Activated effector memory CD4-positive, alpha-beta T cell treated with anti-CD3 and anti-CD28 coated beads, Interleukin-2, amount 50 U/mL, for 16 hours (primary cell): Measurements from ENCODE around the gene MMP25.

Experiments used
- DNase-seq: peaks from one replicate; pipeline ENCODE4 v3.0.0-alpha.2; 2020

The MMP25 gene

DNA sequence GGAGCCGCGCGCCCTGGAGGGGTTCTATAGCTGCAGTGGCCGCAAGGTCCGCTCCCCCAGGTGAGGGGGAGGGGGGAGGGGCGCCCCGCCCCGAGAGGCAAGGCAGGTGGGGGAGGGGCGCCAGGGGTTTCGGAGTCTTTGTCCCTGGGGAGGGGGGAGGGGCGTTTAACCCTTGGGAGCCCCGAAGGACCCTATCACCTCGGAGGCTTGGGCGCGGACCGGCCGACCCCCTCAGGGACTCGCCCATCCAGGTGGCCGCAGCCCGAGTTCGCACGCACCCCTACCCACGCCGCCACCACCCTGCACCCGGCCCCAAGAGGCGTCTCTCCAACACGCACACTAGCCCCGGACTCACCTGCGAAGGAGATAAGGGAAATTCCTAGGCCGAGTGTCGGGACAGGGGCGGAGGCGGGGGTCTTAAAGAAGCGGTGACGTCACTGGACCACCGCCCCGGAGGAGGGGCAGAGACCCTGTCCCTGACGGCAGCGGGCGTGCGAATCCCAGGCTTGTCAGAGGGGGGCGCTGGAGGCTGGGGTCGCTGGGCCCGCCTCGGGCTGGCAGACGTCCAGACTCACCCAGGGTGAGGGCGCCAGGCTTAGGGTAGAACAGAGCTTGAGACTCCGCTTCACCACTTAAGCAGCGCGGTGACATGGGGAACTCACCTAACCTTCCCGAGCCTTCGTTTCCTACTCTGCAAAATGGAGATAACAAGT lies 28.4 kb upstream of the MMP25 start, which contains the start of gene CLDN6:
TSS of gene CLDN6 (minus strand) at position 390 of the 713 bp plus-strand sequence. CDS start 2,162 bp downstream, outside the sequence.
- peak; percentile 75 for DNase-seq

DNA sequence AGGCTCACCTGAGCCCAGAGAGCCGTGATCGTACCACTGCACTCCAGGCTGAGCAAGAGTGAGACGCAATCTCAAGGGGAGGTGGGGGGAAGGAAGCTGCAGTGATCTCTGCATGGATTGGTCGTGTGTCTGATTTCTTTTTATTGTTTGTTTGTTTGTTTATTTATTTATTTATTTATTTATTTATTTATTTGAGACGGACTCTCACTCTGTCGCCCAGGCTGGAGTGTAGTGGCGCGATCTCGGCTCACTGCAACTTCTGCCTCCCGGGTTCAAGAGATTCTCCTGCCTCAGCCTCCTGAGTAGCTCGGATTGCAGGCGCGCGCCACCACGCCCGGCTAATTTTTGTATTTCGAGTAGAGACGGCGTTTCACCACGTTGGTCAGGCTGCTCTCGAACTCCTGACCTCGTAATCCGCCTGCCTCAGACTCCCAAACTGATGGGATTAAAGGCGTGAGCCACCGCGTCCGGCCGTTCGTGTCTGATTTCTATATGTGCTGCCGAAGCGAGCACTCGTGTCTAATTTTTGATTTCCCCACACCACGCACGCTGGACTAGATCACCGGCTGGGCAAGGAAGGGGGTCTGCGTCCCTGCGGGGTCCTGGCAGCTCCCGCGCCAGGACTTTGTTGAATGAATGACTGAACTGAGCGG lies 26.6 kb upstream of the MMP25 start:
- no peak for DNase-seq

DNA sequence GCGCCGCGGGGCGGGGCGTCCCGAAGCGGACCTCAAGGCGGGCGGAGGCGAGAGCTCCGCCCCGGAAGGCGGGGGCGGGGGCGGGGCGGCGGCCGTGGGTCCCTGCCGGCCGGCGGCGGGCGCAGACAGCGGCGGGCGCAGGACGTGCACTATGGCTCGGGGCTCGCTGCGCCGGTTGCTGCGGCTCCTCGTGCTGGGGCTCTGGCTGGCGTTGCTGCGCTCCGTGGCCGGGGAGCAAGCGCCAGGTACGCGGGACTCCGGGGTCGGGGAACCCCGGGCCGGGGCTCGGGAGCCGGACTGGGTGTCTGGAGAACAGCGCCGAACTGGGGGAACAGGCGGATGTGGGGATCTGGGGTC lies 26.1 kb upstream of the MMP25 start, which contains the start of gene TNFRSF12A:
TSS of gene TNFRSF12A (plus strand) at position 122 of the 357 bp plus-strand sequence. CDS start at position 152, 30 bp downstream.
- peak; percentile 89 for DNase-seq

GRCh38 chr16:3020604-3021448 lies 25.5 kb upstream of the MMP25 start:
- DNase-seq = peak; percentile 88

DNA sequence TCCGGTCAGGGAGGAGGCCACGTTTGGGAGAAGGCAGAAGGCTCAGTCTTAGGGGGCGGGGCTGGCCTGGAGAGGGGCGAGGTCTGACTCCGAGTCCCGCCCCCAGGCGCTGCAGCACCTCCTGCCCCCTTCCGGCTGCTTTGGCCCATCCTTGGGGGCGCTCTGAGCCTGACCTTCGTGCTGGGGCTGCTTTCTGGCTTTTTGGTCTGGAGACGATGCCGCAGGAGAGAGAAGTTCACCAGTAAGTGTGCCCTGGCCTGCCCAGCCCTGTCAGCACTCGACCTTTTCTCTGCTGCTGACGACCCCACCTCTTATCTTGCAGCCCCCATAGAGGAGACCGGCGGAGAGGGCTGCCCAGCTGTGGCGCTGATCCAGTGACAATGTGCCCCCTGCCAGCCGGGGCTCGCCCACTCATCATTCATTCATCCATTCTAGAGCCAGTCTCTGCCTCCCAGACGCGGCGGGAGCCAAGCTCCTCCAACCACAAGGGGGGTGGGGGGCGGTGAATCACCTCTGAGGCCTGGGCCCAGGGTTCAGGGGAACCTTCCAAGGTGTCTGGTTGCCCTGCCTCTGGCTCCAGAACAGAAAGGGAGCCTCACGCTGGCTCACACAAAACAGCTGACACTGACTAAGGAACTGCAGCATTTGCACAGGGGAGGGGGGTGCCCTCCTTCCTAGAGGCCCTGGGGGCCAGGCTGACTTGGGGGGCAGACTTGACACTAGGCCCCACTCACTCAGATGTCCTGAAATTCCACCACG lies 24.7 kb upstream of the MMP25 start:
- DNase-seq = peak; percentile 93

GRCh38 chr16:3022208-3022683 lies 24.1 kb upstream of the MMP25 start:
- peak; percentile 96 for DNase-seq

- no peak for DNase-seq
Observed at GRCh38 chr16:3022684-3023414, 23.5 kb upstream of the MMP25 start.

- DNase-seq = peak; percentile 76
Observed at GRCh38 chr16:3023415-3023668, 23.0 kb upstream of the MMP25 start.

DNA sequence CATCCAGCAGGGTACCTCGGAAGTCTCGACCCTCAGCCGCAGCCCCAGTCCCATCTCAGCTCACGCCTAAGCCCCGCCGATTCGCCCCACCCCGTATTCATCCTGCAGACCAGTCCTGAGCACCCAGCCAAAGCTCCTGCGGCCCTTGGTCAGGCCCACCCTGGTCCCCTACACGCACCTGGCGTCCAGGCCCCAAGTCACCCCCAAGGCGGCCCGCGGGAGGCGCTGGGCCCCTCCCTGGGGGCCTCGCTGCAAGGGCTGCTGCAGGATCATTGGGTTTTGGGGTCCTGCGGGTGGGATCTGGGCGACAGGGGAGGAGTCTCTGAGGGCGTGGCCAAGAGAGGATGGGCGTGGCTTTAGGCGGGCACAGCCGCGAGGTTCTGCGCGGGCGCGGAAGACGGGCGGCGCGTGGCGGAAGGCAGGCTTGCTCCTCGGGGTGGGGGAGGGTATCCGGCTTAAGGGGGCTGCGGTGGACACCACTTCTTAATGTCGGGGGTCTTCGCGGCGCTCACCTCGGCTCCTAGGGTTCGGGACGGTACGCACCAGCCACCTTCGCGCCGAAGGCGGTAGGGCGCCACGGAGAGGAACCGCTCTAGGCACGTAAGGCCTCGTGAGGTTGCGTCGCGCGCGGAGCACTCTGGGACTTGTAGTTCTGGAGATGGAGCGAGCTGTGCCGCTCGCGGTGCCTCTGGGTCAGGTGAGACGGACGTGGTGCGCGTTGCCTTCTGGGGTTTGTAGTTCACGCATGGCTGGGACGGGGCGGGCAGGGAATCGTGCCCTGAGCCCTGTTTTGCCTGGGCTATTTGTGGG lies 22.5 kb upstream of the MMP25 start, which contains the start of the genes HCFC1R1 and THOC6:
TSS of gene HCFC1R1 (minus strand) at position 274 of the 810 bp plus-strand sequence. CDS start at position 273, 1 bp downstream.
TSS of gene THOC6 (plus strand) at position 367 of the 810 bp plus-strand sequence. CDS start at position 659, 292 bp downstream.
- peak; percentile 98 for DNase-seq

DNA sequence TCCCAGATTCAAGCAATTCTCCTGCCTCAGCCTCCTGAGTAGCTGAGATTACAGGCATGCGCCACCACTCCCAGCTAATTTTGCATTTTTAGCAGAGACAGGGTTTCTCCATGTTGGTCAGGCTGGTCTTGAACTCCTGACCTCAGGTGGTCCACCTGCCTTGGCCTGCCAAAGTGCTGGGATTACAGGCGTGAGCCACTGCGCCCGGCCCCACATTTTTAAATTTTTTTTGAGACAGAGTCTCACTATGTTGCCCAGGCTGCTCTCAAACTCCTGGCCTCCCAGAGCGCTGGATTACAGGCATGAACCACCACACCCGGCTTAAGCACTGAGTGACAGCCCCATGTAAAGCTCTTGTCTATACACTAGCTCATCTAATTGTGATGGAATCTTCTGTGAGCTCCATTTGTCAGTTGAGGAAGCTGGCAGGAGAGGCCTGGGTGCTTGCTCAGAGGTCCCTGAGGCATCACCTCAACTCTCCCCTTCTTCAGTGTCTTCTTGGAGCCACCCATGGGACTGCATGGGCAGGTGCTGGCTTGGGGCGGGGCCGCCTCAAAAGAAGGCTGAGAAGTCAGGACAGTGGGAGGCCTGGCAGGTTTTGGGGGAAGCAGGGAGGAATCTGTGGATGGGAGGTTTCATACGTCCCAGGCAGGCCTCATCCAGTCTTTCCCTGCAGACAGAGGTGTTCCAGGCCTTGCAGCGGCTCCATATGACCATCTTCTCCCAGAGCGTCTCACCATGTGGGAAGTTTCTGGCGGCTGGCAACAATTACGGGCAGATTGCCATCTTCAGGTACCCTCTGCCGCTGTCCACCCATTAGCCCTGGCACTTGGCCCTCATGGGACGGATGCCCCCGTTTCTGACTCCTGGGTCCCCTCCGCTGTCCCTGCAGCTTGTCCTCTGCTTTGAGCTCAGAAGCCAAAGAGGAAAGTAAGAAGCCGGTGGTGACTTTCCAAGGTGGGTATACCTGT lies 21.0 kb upstream of the MMP25 start:
- no peak for DNase-seq

DNA sequence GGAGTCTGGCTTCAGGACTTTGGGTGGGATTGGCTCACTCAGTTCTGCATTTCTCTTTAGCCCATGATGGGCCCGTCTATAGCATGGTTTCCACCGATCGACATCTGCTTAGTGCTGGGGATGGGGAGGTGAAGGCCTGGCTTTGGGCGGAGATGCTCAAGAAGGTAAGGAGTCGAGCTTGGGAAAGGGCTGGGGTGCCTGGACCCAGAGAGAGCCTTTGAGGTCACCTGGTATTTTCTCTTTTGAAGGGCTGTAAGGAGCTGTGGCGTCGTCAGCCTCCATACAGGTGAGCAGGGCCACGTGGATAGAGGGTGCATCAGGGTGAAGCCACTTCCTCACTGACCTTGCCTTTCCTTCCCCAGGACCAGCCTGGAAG lies 20.4 kb upstream of the MMP25 start:
- DNase-seq = no peak

- no peak for DNase-seq
Observed at GRCh38 chr16:3026609-3027488, 19.5 kb upstream of the MMP25 start.

- DNase-seq = no peak
Observed at GRCh38 chr16:3027489-3027795, 18.9 kb upstream of the MMP25 start.

GRCh38 chr16:3027983-3028715 lies 18.2 kb upstream of the MMP25 start:
- DNase-seq = peak; percentile 94

GRCh38 chr16:3028716-3029319 lies 17.5 kb upstream of the MMP25 start:
- DNase-seq = no peak

- DNase-seq = peak; percentile 80
Observed at GRCh38 chr16:3029491-3030221, 16.7 kb upstream of the MMP25 start.
